ENCODE data around the gene STX2. TPM values are rescaled to one million over a fixed set of nuclear protein-coding genes. Genes with fewer than 3 reads are reported as not detected.

Gene STX2
- total RNA-seq, 4 donors from 2014 or later, result 1.2 to 14.1 (median 4.1) TPM

DNA sequence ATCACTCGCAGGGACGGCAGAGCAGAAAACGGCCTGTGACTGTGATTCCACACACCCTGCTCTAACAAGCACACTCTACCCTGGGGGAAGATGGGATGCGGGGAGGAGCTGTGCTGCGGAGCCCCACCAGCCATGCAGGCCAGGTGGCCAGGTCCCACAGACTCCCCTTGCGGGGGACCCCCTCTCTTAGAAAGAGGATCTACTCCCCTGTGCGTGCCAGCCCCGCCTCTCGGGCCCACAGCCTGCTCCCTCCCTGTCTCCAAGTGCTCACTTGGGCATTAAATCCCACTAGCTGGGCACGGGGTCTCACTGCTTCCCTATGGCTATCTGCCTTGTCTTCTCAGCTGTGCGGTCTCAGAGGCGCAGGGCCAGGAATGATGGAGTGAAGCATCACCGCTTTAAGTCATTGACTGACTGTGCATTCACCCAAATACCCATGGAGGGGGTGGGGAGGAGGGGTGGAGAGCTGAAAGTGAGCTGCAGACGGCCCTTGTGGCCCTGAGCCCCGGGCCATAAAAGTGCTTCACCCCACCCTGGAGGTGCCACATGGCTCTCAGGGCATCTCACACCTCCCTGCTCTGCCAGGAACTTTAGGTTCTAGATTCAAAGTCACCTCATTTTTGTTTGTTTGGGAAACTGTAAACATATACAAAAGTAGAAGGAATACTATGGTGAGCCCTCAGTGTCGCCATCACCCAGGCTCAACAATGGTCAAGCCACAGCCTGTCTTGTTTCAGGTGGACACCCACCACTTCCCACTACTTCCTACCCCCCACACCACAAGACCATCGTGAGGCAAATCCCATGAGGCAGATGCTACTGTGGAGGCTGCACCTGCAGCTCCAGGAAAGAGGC, 9.4 kb downstream of the STX2 start:
- Histone ChIP-seq H3K27me3 (no peaks in the 10 kb centered on the region), H3K9me3 (no peaks in the 10 kb centered on the region), H3K4me3 (no peak overlapping the region), H3K36me3 (peaks cover 0 to under 1% (median 0%) of the 10 kb centered on the region in 3 donors), H3K27ac (no peak overlapping the region), H3K4me1 (peaks cover 3 to 21% (median 6%) of the 10 kb centered on the region in 3 donors)
- intact Hi-C loops (cut with DNase I), result no loop called here
- no peak for TF ChIP-seq POLR2A (IDR thresholded peaks at IDR 0.05)
- TF ChIP-seq, protein P1, sequence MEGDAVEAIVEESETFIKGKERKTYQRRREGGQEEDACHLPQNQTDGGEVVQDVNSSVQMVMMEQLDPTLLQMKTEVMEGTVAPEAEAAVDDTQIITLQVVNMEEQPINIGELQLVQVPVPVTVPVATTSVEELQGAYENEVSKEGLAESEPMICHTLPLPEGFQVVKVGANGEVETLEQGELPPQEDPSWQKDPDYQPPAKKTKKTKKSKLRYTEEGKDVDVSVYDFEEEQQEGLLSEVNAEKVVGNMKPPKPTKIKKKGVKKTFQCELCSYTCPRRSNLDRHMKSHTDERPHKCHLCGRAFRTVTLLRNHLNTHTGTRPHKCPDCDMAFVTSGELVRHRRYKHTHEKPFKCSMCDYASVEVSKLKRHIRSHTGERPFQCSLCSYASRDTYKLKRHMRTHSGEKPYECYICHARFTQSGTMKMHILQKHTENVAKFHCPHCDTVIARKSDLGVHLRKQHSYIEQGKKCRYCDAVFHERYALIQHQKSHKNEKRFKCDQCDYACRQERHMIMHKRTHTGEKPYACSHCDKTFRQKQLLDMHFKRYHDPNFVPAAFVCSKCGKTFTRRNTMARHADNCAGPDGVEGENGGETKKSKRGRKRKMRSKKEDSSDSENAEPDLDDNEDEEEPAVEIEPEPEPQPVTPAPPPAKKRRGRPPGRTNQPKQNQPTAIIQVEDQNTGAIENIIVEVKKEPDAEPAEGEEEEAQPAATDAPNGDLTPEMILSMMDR (IDR thresholded peaks at IDR 0.05), result no peak
- WGBS, 2 donors, result 84 to 86% methylated on average over 13 of the region's 17 CpGs
- no peak for DNase-seq

DNA sequence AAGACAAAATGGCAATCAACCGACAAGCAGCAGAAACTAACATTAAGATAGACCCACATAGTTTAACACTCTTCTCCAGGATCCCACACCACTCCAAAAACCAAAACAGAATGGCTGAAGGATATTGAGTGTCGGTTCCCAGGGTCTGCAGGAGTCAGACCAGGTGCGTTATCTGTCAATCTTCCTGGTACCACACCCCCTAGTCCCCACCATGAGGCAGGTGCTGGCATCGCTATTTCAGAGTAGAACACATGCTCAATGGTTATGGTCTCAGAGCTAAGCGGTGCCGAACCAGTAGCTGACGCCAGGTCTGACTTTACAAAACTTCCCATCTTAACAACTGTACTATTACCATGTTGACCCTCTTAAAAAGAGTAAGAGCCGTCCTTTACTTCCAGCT, 10.2 kb downstream of the STX2 start:
- Histone ChIP-seq H3K4me1 (peaks cover 3 to 21% (median 6%) of the 10 kb centered on the region in 3 donors), H3K27me3 (no peaks in the 10 kb centered on the region), H3K9me3 (no peaks in the 10 kb centered on the region), H3K27ac (no peak overlapping the region), H3K36me3 (peaks cover 0 to 8% (median 0%) of the 10 kb centered on the region in 3 donors), H3K4me3 (no peak overlapping the region)
- TF ChIP-seq POLR2A (IDR thresholded peaks at IDR 0.05), result no peak
- TF ChIP-seq, protein P1 (IDR thresholded peaks at IDR 0.05), result no peak
- WGBS, 2 donors, result 90 to 91% methylated on average over 8 of the region's 8 CpGs
- DNase-seq, result no peak
- intact Hi-C loops (cut with DNase I), result no loop called here

DNA sequence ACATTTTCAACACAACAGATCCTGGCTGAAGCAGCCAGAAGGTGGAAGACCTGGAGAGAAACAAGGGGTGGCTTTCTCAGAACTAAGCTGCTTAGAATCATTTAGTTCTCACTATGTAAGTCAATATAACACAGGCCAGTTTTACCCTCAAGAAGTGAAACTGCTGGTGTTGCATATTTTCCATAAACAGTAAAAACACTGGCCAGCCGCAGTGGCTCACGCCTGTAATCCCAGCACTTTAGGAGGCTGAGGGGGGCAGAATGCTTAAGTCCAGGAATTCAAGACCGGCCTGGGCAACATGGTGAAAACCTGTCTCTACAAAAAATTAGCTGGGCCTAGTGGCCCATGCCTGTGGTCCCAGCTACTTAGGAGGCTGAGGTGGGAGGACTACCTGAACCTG, 11.6 kb downstream of the STX2 start:
- no peaks in the 10 kb centered on the region for H3K9me3 ChIP-seq
- H3K4me1 ChIP-seq, result peaks cover 0 to 14% (median 3%) of the 10 kb centered on the region in 3 donors
- H3K27ac ChIP-seq, result peak overlapping the region in 3 of 4 donors; percentile 20 to 69 (median 57)
- TF ChIP-seq POLR2A (IDR thresholded peaks at IDR 0.05), result no peak
- TF ChIP-seq, protein P1 (IDR thresholded peaks at IDR 0.05), result no peak
- no peaks in the 10 kb centered on the region for H3K27me3 ChIP-seq
- DNase-seq, result no peak
- H3K36me3 ChIP-seq, result peaks cover 0 to 21% (median 4%) of the 10 kb centered on the region in 3 donors
- 78 to 83% methylated on average over 3 of the region's 3 CpGs for WGBS, 2 donors
- H3K4me3 ChIP-seq, result no peak overlapping the region
- intact Hi-C loops (cut with DNase I), result no loop called here

DNA sequence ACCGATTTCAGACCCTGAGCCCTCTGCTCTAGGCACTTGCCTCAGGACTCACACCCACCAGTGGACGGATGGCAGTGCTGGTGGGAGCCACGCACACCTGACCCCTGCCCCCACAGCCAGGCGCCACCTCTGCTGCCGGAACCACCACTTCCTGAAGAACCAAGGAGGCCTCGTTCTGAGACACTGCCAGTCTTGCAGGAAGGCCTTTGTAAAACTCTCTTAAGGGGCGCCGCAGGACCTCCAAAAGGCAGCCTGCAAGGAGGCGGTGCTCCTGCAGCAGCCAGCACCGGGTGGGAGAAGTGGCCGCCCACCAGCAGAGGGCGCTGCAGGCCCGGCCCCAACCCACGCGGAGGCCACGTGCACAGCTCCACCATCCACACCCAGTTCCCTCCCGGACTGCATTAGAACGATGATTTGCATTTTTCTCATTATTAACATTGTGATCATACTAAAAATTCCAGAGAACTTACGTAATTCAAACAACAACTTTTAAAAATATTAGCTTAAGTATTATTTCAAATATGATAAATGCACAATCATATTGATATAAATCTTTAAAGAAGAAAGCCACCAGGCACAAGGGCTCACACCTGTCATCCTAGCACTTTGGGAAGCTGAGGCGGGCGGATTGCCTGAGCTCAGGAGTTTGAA, 12.8 kb downstream of the STX2 start:
- 64 to 76% methylated on average over 13 to 14 of the region's 21 CpGs for WGBS, 2 donors
- TF ChIP-seq, protein P1 (IDR thresholded peaks at IDR 0.05), result peak; percentile 36 to 66 (median 53)
- no peak for TF ChIP-seq POLR2A (IDR thresholded peaks at IDR 0.05)
- DNase-seq, result no peak
- Histone ChIP-seq H3K9me3 (no peaks in the 10 kb centered on the region), H3K27me3 (no peaks in the 10 kb centered on the region), H3K4me3 (no peak overlapping the region), H3K27ac (no peak overlapping the region), H3K36me3 (peaks cover 0 to 24% (median 4%) of the 10 kb centered on the region in 3 donors), H3K4me1 (peaks cover 0 to 12% (median 3%) of the 10 kb centered on the region in 3 donors)
- intact Hi-C loops (cut with DNase I), result no loop called here

DNA sequence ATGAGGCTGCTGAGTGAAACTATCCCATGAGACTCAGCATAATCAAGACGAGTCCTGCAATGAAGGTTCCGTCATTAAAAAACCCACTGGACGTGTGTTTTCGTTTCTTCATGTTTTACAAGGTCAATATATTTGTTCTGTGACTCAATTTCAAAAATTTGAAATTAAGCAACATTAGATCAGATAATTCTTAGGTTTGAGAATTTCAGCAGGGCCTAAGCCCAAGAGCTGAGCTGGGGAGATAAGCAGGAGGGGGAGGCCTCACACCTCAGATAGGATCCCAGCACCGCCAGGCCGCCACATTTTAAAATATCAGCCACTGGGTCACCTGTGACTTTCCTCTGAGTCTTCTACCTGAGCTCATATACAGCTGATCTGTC, 13.3 kb downstream of the STX2 start:
- no peak for TF ChIP-seq POLR2A (IDR thresholded peaks at IDR 0.05)
- WGBS, 2 donors, result 90 to 91% methylated on average over 6 of the region's 6 CpGs

More for the DNA sequence above, 13.3 kb downstream of the STX2 start:
- Histone ChIP-seq H3K9me3 (no peaks in the 10 kb centered on the region), H3K27ac (no peak overlapping the region), H3K27me3 (no peaks in the 10 kb centered on the region), H3K4me3 (no peak overlapping the region), H3K36me3 (peaks cover 0 to 29% (median 4%) of the 10 kb centered on the region in 3 donors), H3K4me1 (peaks cover 0 to 12% (median 3%) of the 10 kb centered on the region in 3 donors)
- intact Hi-C loops (cut with DNase I), result no loop called here
- DNase-seq, result no peak
